Muscle of leg (tissue), 11 donors: Measurements from ENCODE around the gene C17orf50. TPM values are rescaled to one million over a fixed set of nuclear protein-coding genes. Genes with fewer than 3 reads are reported as not detected.

Source experiments
- DNase-seq: peaks from one replicate; pipeline ENCODE4 v3.0.0; 2013
- H3K27ac ChIP-seq: one replicate; pipeline ENCODE4 v1.5.1; 2013; ENCODE audit warnings: mild to moderate bottlenecking, low read length, control low read depth
- H3K27me3 ChIP-seq: one replicate; pipeline ENCODE4 v1.6.1; 2013; ENCODE audit warnings: low read length; ENCODE audit not compliant: control insufficient read depth, insufficient read depth
- H3K36me3 ChIP-seq: one replicate; pipeline ENCODE4 v1.6.1; 2013; ENCODE audit warnings: low read length; ENCODE audit not compliant: control insufficient read depth, insufficient read depth
- H3K4me1 ChIP-seq: one replicate; pipeline ENCODE4 v1.6.1; 2013; ENCODE audit warnings: low read length; ENCODE audit not compliant: control insufficient read depth, insufficient read depth
- H3K4me3 ChIP-seq: one replicate; pipeline ENCODE4 v1.5.1; 2013; ENCODE audit warnings: low read length, control low read depth
- H3K9me3 ChIP-seq: replicated peaks from 2 replicates; pipeline ENCODE4 v1.6.1; 2013; ENCODE audit warnings: low read depth, low read length; ENCODE audit not compliant: control insufficient read depth
- WGBS: methylation state at CpG from one replicate; pipeline ENCODE4 v1.1.5; 2013; ENCODE audit warnings: missing lambda C conversion rate; ENCODE audit not compliant: insufficient coverage; 5-methylcytosine and 5-hydroxymethylcytosine counted together
- polyA plus RNA-seq, 8 donors: library from polyadenylated mRNA; unstranded; fragments of 120-200 nt; gene quantifications; one replicate each; pipeline versions ENCODE4 v1.2.1 to v1.2.3, GENCODE V29; 2013; ENCODE audit warnings: inconsistent platforms in 1 of 8, low replicate concordance in 1 of 8; ENCODE audit not compliant: insufficient read length in 8 of 8, insufficient read depth in 1 of 8
- total RNA-seq: library from RNA; stranded (reverse); fragments of 120-200 nt; gene quantifications from one replicate; pipeline ENCODE4 v1.2.4, GENCODE V29; 2013

C17orf50 gene
- total and polyA plus RNA-seq, 9 donors, result not detected

GRCh38 chr17:35796942-35797341, 36.3 kb downstream of the C17orf50 start:
- Histone ChIP-seq H3K36me3 (no peaks in the 10 kb centered on the region), H3K27me3 (peaks cover 47% of the 10 kb centered on the region), H3K9me3 (no peaks in the 10 kb centered on the region), H3K4me1 (peaks cover 27% of the 10 kb centered on the region), H3K4me3 (no peak overlapping the region), H3K27ac (no peak overlapping the region)
- WGBS, result 57% methylated on average over 1 of the region's 1 CpG
- DNase-seq, result no peak

- 31% methylated on average over 2 of the region's 4 CpGs for whole genome bisulfite sequencing
- Histone ChIP-seq H3K4me3 (no peak overlapping the region), H3K27me3 (peaks cover 43% of the 10 kb centered on the region), H3K27ac (no peak overlapping the region), H3K36me3 (no peaks in the 10 kb centered on the region), H3K9me3 (no peaks in the 10 kb centered on the region), H3K4me1 (peaks cover 27% of the 10 kb centered on the region)
- no peak for DNase-seq
Measured at GRCh38 chr17:35797370-35797769, 36.7 kb downstream of the C17orf50 start.

GRCh38 chr17:35797918-35798317, 37.2 kb downstream of the C17orf50 start:
- Histone ChIP-seq H3K36me3 (no peaks in the 10 kb centered on the region), H3K4me1 (peaks cover 27% of the 10 kb centered on the region), H3K27ac (no peak overlapping the region), H3K4me3 (no peak overlapping the region), H3K27me3 (peaks cover 43% of the 10 kb centered on the region), H3K9me3 (no peaks in the 10 kb centered on the region)
- 62% methylated on average over 5 of the region's 5 CpGs for WGBS
- DNase-seq, result no peak

- Histone ChIP-seq H3K36me3 (no peaks in the 10 kb centered on the region), H3K4me3 (no peak overlapping the region), H3K4me1 (peaks cover 27% of the 10 kb centered on the region), H3K27ac (no peak overlapping the region), H3K27me3 (peaks cover 24% of the 10 kb centered on the region), H3K9me3 (no peaks in the 10 kb centered on the region)
- DNase-seq, result peak; percentile 85
Measured at GRCh38 chr17:35799942-35800341, 39.3 kb downstream of the C17orf50 start.

- DNase-seq, result peak; percentile 86
- no peaks in the 10 kb centered on the region for H3K36me3 ChIP-seq
- H3K27me3 ChIP-seq, result peaks cover 13% of the 10 kb centered on the region
- H3K4me1 ChIP-seq, result peaks cover 20% of the 10 kb centered on the region
- 20% methylated on average over 1 of the region's 9 CpGs for WGBS
- no peaks in the 10 kb centered on the region for H3K9me3 ChIP-seq
- H3K27ac ChIP-seq, result peak overlapping the region; percentile 69
- H3K4me3 ChIP-seq, result no peak overlapping the region
Measured at GRCh38 chr17:35801583-35802224, 41.0 kb downstream of the C17orf50 start.

GRCh38 chr17:35804658-35805192, 44.0 kb downstream of the C17orf50 start:
- Histone ChIP-seq H3K4me1 (peaks cover 24% of the 10 kb centered on the region), H3K4me3 (no peak overlapping the region), H3K27me3 (no peaks in the 10 kb centered on the region), H3K9me3 (no peaks in the 10 kb centered on the region), H3K36me3 (no peaks in the 10 kb centered on the region), H3K27ac (no peak overlapping the region)
- no CpG with 5 or more reads among the region's 1 CpG for WGBS
- DNase-seq, result peak; percentile 93

GRCh38 chr17:35807371-35808144, 46.9 kb downstream of the C17orf50 start:
- Histone ChIP-seq H3K4me1 (peaks cover 17% of the 10 kb centered on the region), H3K36me3 (peaks cover 3% of the 10 kb centered on the region), H3K9me3 (no peaks in the 10 kb centered on the region), H3K27ac (no peak overlapping the region), H3K4me3 (no peak overlapping the region), H3K27me3 (no peaks in the 10 kb centered on the region)
- WGBS, result 80% methylated on average over 4 of the region's 7 CpGs
- no peak for DNase-seq

GRCh38 chr17:35808240-35808961, 47.7 kb downstream of the C17orf50 start:
- Histone ChIP-seq H3K27ac (peak overlapping the region; percentile 97), H3K36me3 (peaks cover 6% of the 10 kb centered on the region), H3K4me1 (peaks cover 17% of the 10 kb centered on the region), H3K9me3 (no peaks in the 10 kb centered on the region), H3K4me3 (peak overlapping the region; percentile 98), H3K27me3 (no peaks in the 10 kb centered on the region)
- 24% methylated on average over 14 of the region's 19 CpGs for WGBS
- peak; percentile 25 for DNase-seq

- peak within 1 kb of the TSS; percentile 99 for H3K27ac ChIP-seq
- WGBS, result under 1% methylated on average over 43 of the region's 71 CpGs
Measured at GRCh38 chr17:35808962-35809854, 48.5 kb downstream of the C17orf50 start, which contains the start of gene TAF15. Gene TAF15 (plus strand): TSS chr17:35809484. CDS start chr17:35809570, 86 bp downstream.

More at GRCh38 chr17:35808962-35809854, 48.5 kb downstream of the C17orf50 start, which contains the start of gene TAF15:
- peak within 1 kb of the TSS; percentile 98 for H3K4me3 ChIP-seq
- H3K27me3 ChIP-seq, result no peaks in the 10 kb centered on the region
- H3K36me3 ChIP-seq, result peaks cover 7% of the 10 kb centered on the region
- H3K4me1 ChIP-seq, result peaks cover 17% of the 10 kb centered on the region
- no peaks in the 10 kb centered on the region for H3K9me3 ChIP-seq
- peak; percentile 100 for DNase-seq
